IMR-90 (cell line): ENCODE results near the gene ATP13A2. TPM values are rescaled to one million over a fixed set of nuclear protein-coding genes. Genes with fewer than 3 reads are reported as not detected.

Experiments
- ATAC-seq: fragments of 200-7000 bp; cut with Tn5 transposase; 2 replicates; pipeline ENCODE4 v1.9.1; 2020; ENCODE audit warnings: low read depth, mild to moderate bottlenecking, moderate library complexity
- BruUV-seq: library from RNA; stranded (reverse); fragments of 400-500 nt; replicated peaks from 2 replicates; lab custom pipeline; 2021; lab: Mats Ljungman, UMichigan
- CTCF ChIA-PET: fragments of 300-600 bp; formaldehyde crosslinking; extraction: SDS; loops from one replicate; lab custom pipeline; 2021; ENCODE audit warnings: antibody characterized with exemption; lab: Yijun Ruan, JAX
- POLR2A ChIA-PET: fragments of 300-600 bp; sonication (Branson Sonifier 250); formaldehyde crosslinking; loops from one replicate; lab custom pipeline; 2022; ENCODE audit warnings: antibody characterized with exemption; ENCODE audit not compliant: unreplicated experiment; lab: Charles Lee
- DNase-seq: peaks from one replicate; pipeline ENCODE4 v3.0.0; 2013
- H2AFZ ChIP-seq: replicated peaks from 2 replicates; pipeline ENCODE3; 2013; ENCODE audit warnings: low read length, mild to moderate bottlenecking; ENCODE audit not compliant: poor library complexity
- H2AK5ac ChIP-seq: 2 replicates; pipeline ENCODE4 v1.6.1; 2013; ENCODE audit warnings: low read depth, low read length, inconsistent platforms
- H2AK9ac ChIP-seq: replicated peaks from 2 replicates; pipeline ENCODE3; 2013; ENCODE audit warnings: mild to moderate bottlenecking, low read depth, low read length, moderate library complexity; ENCODE audit not compliant: poor library complexity
- H2BK120ac ChIP-seq: 2 replicates; pipeline ENCODE4 v1.6.1; 2013; ENCODE audit warnings: low read depth, low read length, inconsistent platforms
- H2BK15ac ChIP-seq: 3 replicates; pipeline ENCODE4 v1.6.1; 2013; ENCODE audit warnings: low read depth, low read length, inconsistent platforms
- H2BK20ac ChIP-seq: 2 replicates; pipeline ENCODE4 v1.6.1; 2013; ENCODE audit warnings: low read depth, mild to moderate bottlenecking, inconsistent platforms, low read length, moderate library complexity
- H2BK5ac ChIP-seq: 2 replicates; pipeline ENCODE4 v1.6.1; 2013; ENCODE audit warnings: mild to moderate bottlenecking, low read depth, low read length, inconsistent platforms; ENCODE audit not compliant: poor library complexity, severe bottlenecking
- H3K14ac ChIP-seq: replicated peaks from 2 replicates; pipeline ENCODE4 v1.6.1; 2013; ENCODE audit warnings: low read depth, low read length, inconsistent platforms
- H3K18ac ChIP-seq: 2 replicates; pipeline ENCODE4 v1.6.1; 2013; ENCODE audit warnings: low read depth, low read length, control low read depth
- H3K23ac ChIP-seq: 2 replicates; pipeline ENCODE4 v1.6.1; 2013; ENCODE audit warnings: low read depth, low read length, inconsistent platforms
- H3K27ac ChIP-seq: 2 replicates; pipeline ENCODE4 v1.5.1; 2013; ENCODE audit warnings: mild to moderate bottlenecking, control low read depth, low read length; ENCODE audit not compliant: insufficient read depth
- H3K27me3 ChIP-seq: 2 replicates; pipeline ENCODE4 v1.6.1; 2013; ENCODE audit warnings: low read length; ENCODE audit not compliant: control insufficient read depth, insufficient read depth
- H3K36me3 ChIP-seq: 2 replicates; pipeline ENCODE4 v1.6.1; 2013; ENCODE audit warnings: low read length, mixed read lengths; ENCODE audit not compliant: control insufficient read depth, insufficient read depth
- H3K4ac ChIP-seq: 2 replicates; pipeline ENCODE4 v1.6.1; 2013; ENCODE audit warnings: low read depth, low read length, inconsistent platforms
- H3K4me1 ChIP-seq: 2 replicates; pipeline ENCODE4 v1.6.1; 2013; ENCODE audit warnings: low read length, mixed read lengths; ENCODE audit not compliant: control insufficient read depth, insufficient read depth
- H3K4me2 ChIP-seq: 2 replicates; pipeline ENCODE4 v1.6.1; 2013; ENCODE audit warnings: low read depth, mild to moderate bottlenecking, control low read depth, low read length, moderate library complexity
- H3K4me3 ChIP-seq: 2 replicates; pipeline ENCODE4 v1.5.1; 2013; ENCODE audit warnings: low read depth, mild to moderate bottlenecking, control low read depth, low read length, moderate library complexity; ENCODE audit not compliant: insufficient read depth
- H3K56ac ChIP-seq: 2 replicates; pipeline ENCODE4 v1.6.1; 2013; ENCODE audit warnings: low read length, inconsistent platforms; ENCODE audit not compliant: insufficient read depth; ENCODE audit errors: extremely low read depth
- H3K79me1 ChIP-seq, 2 experiments: 2 replicates each; pipeline ENCODE4 v1.6.1; 2013; ENCODE audit warnings: low read length in 2 of 2, inconsistent platforms in 1 of 2, low read depth in 1 of 2
- H3K9ac ChIP-seq: 2 replicates; pipeline ENCODE4 v1.6.1; 2013; ENCODE audit warnings: low read depth, low read length, control low read depth
- H3K9me1 ChIP-seq: 2 replicates; pipeline ENCODE4 v1.6.1; 2013; ENCODE audit warnings: low read length, inconsistent platforms; ENCODE audit not compliant: insufficient read depth
- H3K9me3 ChIP-seq: 2 replicates; pipeline ENCODE4 v1.6.1; 2013; ENCODE audit warnings: low read length; ENCODE audit not compliant: control insufficient read depth, insufficient read depth
- H4K20me1 ChIP-seq: 2 replicates; pipeline ENCODE4 v1.6.1; 2013; ENCODE audit warnings: low read length, inconsistent platforms; ENCODE audit not compliant: insufficient read depth
- H4K5ac ChIP-seq: 2 replicates; pipeline ENCODE4 v1.6.1; 2013; ENCODE audit warnings: mild to moderate bottlenecking, low read depth, low read length, control low read depth
- H4K8ac ChIP-seq, 2 experiments: 2 replicates each; pipeline ENCODE4 v1.6.1; 2013; ENCODE audit warnings: low read depth in 2 of 2, low read length in 2 of 2, control low read depth in 1 of 2, inconsistent platforms in 1 of 2
- H4K91ac ChIP-seq: 2 replicates; pipeline ENCODE4 v1.6.1; 2013; ENCODE audit warnings: low read depth, low read length, inconsistent platforms; ENCODE audit not compliant: insufficient read depth
- FOS ChIP-seq: fragments of 150-350 bp; IDR thresholded peaks from 2 replicates; pipeline ENCODE4 v1.6.1; 2016; ENCODE audit warnings: low read depth, low read length
- MAZ ChIP-seq: IDR thresholded peaks from 2 replicates; pipeline ENCODE4 v1.6.1; 2012; ENCODE audit warnings: low read depth, mild to moderate bottlenecking, low read length, improper control_type of control experiment, moderate library complexity, borderline replicate concordance
- POLR2A ChIP-seq: IDR thresholded peaks from 2 replicates; pipeline ENCODE4 v1.6.1; 2012; ENCODE audit warnings: mild to moderate bottlenecking, low read depth, low read length
- RAD21 ChIP-seq: IDR thresholded peaks from 2 replicates; pipeline ENCODE4 v1.6.1; 2012; ENCODE audit warnings: low read length, improper control_type of control experiment
- RCOR1 ChIP-seq: IDR thresholded peaks from 2 replicates; pipeline ENCODE4 v1.6.1; 2012; ENCODE audit warnings: mild to moderate bottlenecking, low read length, improper control_type of control experiment; ENCODE audit not compliant: insufficient replicate concordance
- RFX5 ChIP-seq: IDR thresholded peaks from 2 replicates; pipeline ENCODE4 v1.8.0; 2012; ENCODE audit warnings: low read depth, mild to moderate bottlenecking, low read length, moderate library complexity
- WGBS, 2 experiments: methylation state at CpG; one replicate each; pipeline versions ENCODE4 v1.1.5 to v1.1.7; 2013; ENCODE audit warnings: missing lambda C conversion rate in 2 of 2; ENCODE audit not compliant: insufficient read length in 1 of 2; ENCODE audit errors: extremely low coverage in 2 of 2; 5-methylcytosine and 5-hydroxymethylcytosine counted together
- dilution Hi-C: fragments of 300-500 bp; cut with HindIII; formaldehyde crosslinking; loops from one replicate; pipeline ENCODE4 v1.14.3; 2018; ENCODE audit warnings: low sequenced_read_pairs; ENCODE audit not compliant: unreplicated experiment
- in situ Hi-C: fragments of 300-500 bp; cut with MboI; formaldehyde crosslinking; loops from 3 replicates; pipeline ENCODE4 v1.14.3; 2019; ENCODE audit warnings: low sequenced_read_pairs, inconsistent platforms, mixed read lengths
- intact Hi-C: fragments of 100-400 bp; cut with micrococcal nuclease; formaldehyde crosslinking; loops from 2 replicates; pipeline ENCODE4 v1.10.0; 2022
- polyA plus RNA-seq, 3 experiments: library from polyadenylated mRNA; depleted of rRNA; stranded (reverse); fragments of >200 nt; gene quantifications; 2 replicates each; pipeline ENCODE4 v1.2.3, GENCODE V29; 2012; ENCODE audit warnings: low replicate concordance in 1 of 3
- total RNA-seq: library from RNA; depleted of rRNA; stranded (reverse); fragments of >200 nt; gene quantifications from 2 replicates; pipeline ENCODE4 v1.2.3, GENCODE V29; 2012

The ATP13A2 gene
- total and polyA plus RNA-seq, 2 of the 4 experiments (the other 2 are of a cell fraction), result 5.7 to 18.9 TPM

GRCh38 chr1:16989676-16990391 lies 21.9 kb downstream of the ATP13A2 start:
- Histone ChIP-seq H3K4ac (no peak overlapping the region), H3K4me2 (no peak overlapping the region), H3K56ac (no peak overlapping the region), H3K36me3 (peaks cover 13% of the 10 kb centered on the region), H3K27ac (no peak overlapping the region), H3K27me3 (no peaks in the 10 kb centered on the region), H4K5ac (no peak overlapping the region), H3K9me1 (no peaks in the 10 kb centered on the region), H3K4me3 (no peak overlapping the region), H2AK9ac (no peak overlapping the region), H2AFZ (no peak overlapping the region), H2AK5ac (no peak overlapping the region), H2BK15ac (no peak overlapping the region), H3K9me3 (no peaks in the 10 kb centered on the region), H2BK120ac (no peak overlapping the region), H3K18ac (no peak overlapping the region), H4K8ac (no peak overlapping the region), H2BK20ac (no peak overlapping the region), H3K9ac (no peak overlapping the region), H3K14ac (no peak overlapping the region), H3K4me1 (peaks cover under 1% of the 10 kb centered on the region; the same call in 1 of the 2 replicates), H2BK5ac (no peak overlapping the region), H3K79me1 (no peaks in the 10 kb centered on the region), H3K23ac (no peak overlapping the region), H4K20me1 (no peaks in the 10 kb centered on the region), H4K91ac (no peak overlapping the region)
- WGBS, 2 experiments, result 90% methylated on average over 11 of the region's 22 CpGs; no CpG with 5 or more reads in 1 of the 2 experiments
- in situ Hi-C loops (no loop called here), intact Hi-C loops (no loop called here), dilution Hi-C loops (no loop called here)
- ChIA-PET CTCF (no interaction called here), POLR2A (no interaction called here)
- BruUV-seq, result no TSS peak
- TF ChIP-seq MAZ (no peak), FOS (no peak), RFX5 (no peak), RAD21 (no peak), RCOR1 (no peak), POLR2A (no peak)
- no peak for DNase-seq
- no peak for ATAC-seq
